ENCODE results near the gene REN. TPM values are rescaled to one million over a fixed set of nuclear protein-coding genes. Genes with fewer than 3 reads are reported as not detected.

The REN gene
- total and polyA plus RNA-seq, 2 donors (not counting 1 experiment from before 2014, with no cell fraction given): 0.17 to 0.20 TPM

- Histone ChIP-seq H4K20me1 (ENCODE audit: control insufficient read depth, extremely low read depth, insufficient read depth, low read length) (no peaks in the 10 kb centered on the region), H3K27ac (ENCODE audit: insufficient read depth, low read length) (no peak overlapping the region), H3K27me3 (ENCODE audit: control insufficient read depth, insufficient read depth, low read length) (no peaks in the 10 kb centered on the region), H2AFZ (ENCODE audit: low read length) (peak overlapping the region; percentile 31), H3K36me3 (ENCODE audit: control insufficient read depth, insufficient read depth, low read length) (no peaks in the 10 kb centered on the region), H3K4me3 (replicated peaks in 1 of 4; ENCODE audit: control extremely low read depth in 1 of 4, insufficient read depth in 1 of 4, low read depth in 3 of 4, low read length in 4 of 4) (no peak overlapping the region), H3K4me2 (ENCODE audit: extremely low read depth, insufficient read depth, low read length) (no peak overlapping the region), H3K79me2 (ENCODE audit: control insufficient read depth, insufficient read depth, low read length) (no peaks in the 10 kb centered on the region), H3K4me1 (ENCODE audit: control insufficient read depth, extremely low read depth, insufficient read depth, low read length) (peaks cover 19% of the 10 kb centered on the region), H3K9ac (ENCODE audit: insufficient read depth, low read length) (no peak overlapping the region), H3K9me3 (ENCODE audit: control insufficient read depth, insufficient read depth, low read depth, low read length) (no peaks in the 10 kb centered on the region)
- TF ChIP-seq EZH2 (IDR thresholded peaks at IDR 0.05; ENCODE audit: low read length, missing control alignments) (no peak), CTCF (conservative IDR thresholded peaks at IDR 0.05 in 1 of 2, IDR thresholded peaks at IDR 0.05 in 1 of 2; ENCODE audit: low read depth in 1 of 2, low read length in 2 of 2) (peak; percentile 62 to 78)
- peak; percentile 59 to 67 for DNase-seq (ENCODE audit: low read depth in 2 of 2)
Observed at GRCh38 chr1:204128964-204129896, 36.9 kb downstream of the REN start.

- no peaks in the 10 kb centered on the region for H3K79me2 ChIP-seq (ENCODE audit: control insufficient read depth, insufficient read depth, low read length)
- H3K27me3 ChIP-seq (ENCODE audit: control insufficient read depth, insufficient read depth, low read length): no peaks in the 10 kb centered on the region
- H3K4me2 ChIP-seq (ENCODE audit: extremely low read depth, insufficient read depth, low read length): no peak overlapping the region
- peaks cover 19% of the 10 kb centered on the region for H3K4me1 ChIP-seq (ENCODE audit: control insufficient read depth, extremely low read depth, insufficient read depth, low read length)
- H2AFZ ChIP-seq (ENCODE audit: low read length): peak overlapping the region; percentile 31
- no peak for DNase-seq (ENCODE audit: low read depth in 2 of 2)
- H4K20me1 ChIP-seq (ENCODE audit: control insufficient read depth, extremely low read depth, insufficient read depth, low read length): no peaks in the 10 kb centered on the region
- H3K9me3 ChIP-seq (ENCODE audit: control insufficient read depth, insufficient read depth, low read depth, low read length): no peaks in the 10 kb centered on the region
- no peak overlapping the region for H3K27ac ChIP-seq (ENCODE audit: insufficient read depth, low read length)
- H3K4me3 ChIP-seq (replicated peaks in 1 of 4; ENCODE audit: control extremely low read depth in 1 of 4, insufficient read depth in 1 of 4, low read depth in 3 of 4, low read length in 4 of 4): no peak overlapping the region
- H3K9ac ChIP-seq (ENCODE audit: insufficient read depth, low read length): no peak overlapping the region
- TF ChIP-seq EZH2 (IDR thresholded peaks at IDR 0.05; ENCODE audit: low read length, missing control alignments): no peak
- no peak for TF ChIP-seq CTCF (conservative IDR thresholded peaks at IDR 0.05 in 1 of 2, IDR thresholded peaks at IDR 0.05 in 1 of 2; ENCODE audit: low read depth in 1 of 2, low read length in 2 of 2)
- no peaks in the 10 kb centered on the region for H3K36me3 ChIP-seq (ENCODE audit: control insufficient read depth, insufficient read depth, low read length)
Observed at GRCh38 chr1:204128464-204128963, 37.6 kb downstream of the REN start.

- Histone ChIP-seq H2AFZ (ENCODE audit: low read length) (no peak overlapping the region), H3K27ac (ENCODE audit: insufficient read depth, low read length) (no peak overlapping the region), H3K27me3 (ENCODE audit: control insufficient read depth, insufficient read depth, low read length) (no peaks in the 10 kb centered on the region), H3K4me2 (ENCODE audit: extremely low read depth, insufficient read depth, low read length) (no peak overlapping the region), H4K20me1 (ENCODE audit: control insufficient read depth, extremely low read depth, insufficient read depth, low read length) (no peaks in the 10 kb centered on the region), H3K4me1 (ENCODE audit: control insufficient read depth, extremely low read depth, insufficient read depth, low read length) (peaks cover 19% of the 10 kb centered on the region), H3K36me3 (ENCODE audit: control insufficient read depth, insufficient read depth, low read length) (peaks cover 3% of the 10 kb centered on the region), H3K9ac (ENCODE audit: insufficient read depth, low read length) (no peak overlapping the region), H3K79me2 (ENCODE audit: control insufficient read depth, insufficient read depth, low read length) (no peaks in the 10 kb centered on the region), H3K4me3 (replicated peaks in 1 of 4; ENCODE audit: control extremely low read depth in 1 of 4, insufficient read depth in 1 of 4, low read depth in 3 of 4, low read length in 4 of 4) (no peak overlapping the region), H3K9me3 (ENCODE audit: control insufficient read depth, insufficient read depth, low read depth, low read length) (no peaks in the 10 kb centered on the region)
- TF ChIP-seq EZH2 (IDR thresholded peaks at IDR 0.05; ENCODE audit: low read length, missing control alignments) (no peak), CTCF (conservative IDR thresholded peaks at IDR 0.05 in 1 of 2, IDR thresholded peaks at IDR 0.05 in 1 of 2; ENCODE audit: low read depth in 1 of 2, low read length in 2 of 2) (peak; percentile 93 to 98)
- DNase-seq (ENCODE audit: low read depth in 2 of 2): peak; percentile 65 to 85
Observed at GRCh38 chr1:204127597-204128242, 38.4 kb downstream of the REN start.
